ENCODE measurements around the gene WDR49. TPM values are rescaled to one million over a fixed set of nuclear protein-coding genes. Genes with fewer than 3 reads are reported as not detected.

The WDR49 gene
- total RNA-seq, 2 experiments from 2014 or later = 0.42 to 1.1 TPM

DNA sequence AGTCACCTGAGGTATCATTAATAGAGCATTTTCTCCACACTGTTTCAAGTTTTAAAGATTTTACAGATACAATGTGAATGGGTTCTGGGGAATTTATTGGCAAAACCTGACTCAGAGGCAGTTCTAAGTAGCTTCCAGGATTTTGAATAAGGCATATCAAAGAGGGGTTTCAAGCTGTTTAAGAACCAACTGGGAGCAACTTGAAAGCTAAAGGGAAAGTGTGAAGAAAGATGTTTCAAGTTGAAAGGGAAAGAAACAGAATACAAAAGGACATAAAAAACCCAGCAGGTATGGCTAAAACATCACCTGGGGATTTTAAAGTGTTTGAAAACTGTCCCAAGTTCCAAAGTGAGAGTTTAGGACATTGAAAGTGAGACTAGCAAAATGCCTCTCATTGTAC is 162.1 kb downstream of the WDR49 start:
- H3K36me3 Mint-ChIP-seq (ENCODE audit: low read depth) = no peaks in the 10 kb centered on the region
- Histone ChIP-seq H3K27ac (ENCODE audit: low read depth in 1 of 2, low read length in 2 of 2) (no peak overlapping the region), H3K4me3 (ENCODE audit: low read length) (no peak overlapping the region), H3K36me3 (ENCODE audit: insufficient read depth, low read length) (no peaks in the 10 kb centered on the region), H3K9me3 (ENCODE audit: control insufficient read depth in 1 of 2, insufficient read depth in 1 of 2, low read length in 2 of 2) (no peaks in the 10 kb centered on the region), H3K4me1 (ENCODE audit: insufficient read depth, low read length) (no peaks in the 10 kb centered on the region), H3K27me3 (ENCODE audit: control insufficient read depth in 1 of 2, insufficient read depth in 2 of 2, low read length in 2 of 2) (no peaks in the 10 kb centered on the region)
- intact Hi-C loops (cut with DNase I, micrococcal nuclease) = no loop called here
- DNase-seq = no peak
- no peak for ATAC-seq (ENCODE audit: poor library complexity)
- POLR2A ChIA-PET = no interaction called here
- no peaks in the 10 kb centered on the region for H3K4me1 Mint-ChIP-seq (ENCODE audit: low read depth)
- H3K27me3 Mint-ChIP-seq = peaks cover 5% of the 10 kb centered on the region
- H3K9me3 Mint-ChIP-seq = peaks cover 3% of the 10 kb centered on the region
- no peak overlapping the region for H3K27ac Mint-ChIP-seq
- H3K4me3 Mint-ChIP-seq = no peak overlapping the region
- CTCF ChIA-PET = no interaction called here
- TF ChIP-seq, protein P1, sequence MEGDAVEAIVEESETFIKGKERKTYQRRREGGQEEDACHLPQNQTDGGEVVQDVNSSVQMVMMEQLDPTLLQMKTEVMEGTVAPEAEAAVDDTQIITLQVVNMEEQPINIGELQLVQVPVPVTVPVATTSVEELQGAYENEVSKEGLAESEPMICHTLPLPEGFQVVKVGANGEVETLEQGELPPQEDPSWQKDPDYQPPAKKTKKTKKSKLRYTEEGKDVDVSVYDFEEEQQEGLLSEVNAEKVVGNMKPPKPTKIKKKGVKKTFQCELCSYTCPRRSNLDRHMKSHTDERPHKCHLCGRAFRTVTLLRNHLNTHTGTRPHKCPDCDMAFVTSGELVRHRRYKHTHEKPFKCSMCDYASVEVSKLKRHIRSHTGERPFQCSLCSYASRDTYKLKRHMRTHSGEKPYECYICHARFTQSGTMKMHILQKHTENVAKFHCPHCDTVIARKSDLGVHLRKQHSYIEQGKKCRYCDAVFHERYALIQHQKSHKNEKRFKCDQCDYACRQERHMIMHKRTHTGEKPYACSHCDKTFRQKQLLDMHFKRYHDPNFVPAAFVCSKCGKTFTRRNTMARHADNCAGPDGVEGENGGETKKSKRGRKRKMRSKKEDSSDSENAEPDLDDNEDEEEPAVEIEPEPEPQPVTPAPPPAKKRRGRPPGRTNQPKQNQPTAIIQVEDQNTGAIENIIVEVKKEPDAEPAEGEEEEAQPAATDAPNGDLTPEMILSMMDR (IDR thresholded peaks at IDR 0.05) = no peak

DNA sequence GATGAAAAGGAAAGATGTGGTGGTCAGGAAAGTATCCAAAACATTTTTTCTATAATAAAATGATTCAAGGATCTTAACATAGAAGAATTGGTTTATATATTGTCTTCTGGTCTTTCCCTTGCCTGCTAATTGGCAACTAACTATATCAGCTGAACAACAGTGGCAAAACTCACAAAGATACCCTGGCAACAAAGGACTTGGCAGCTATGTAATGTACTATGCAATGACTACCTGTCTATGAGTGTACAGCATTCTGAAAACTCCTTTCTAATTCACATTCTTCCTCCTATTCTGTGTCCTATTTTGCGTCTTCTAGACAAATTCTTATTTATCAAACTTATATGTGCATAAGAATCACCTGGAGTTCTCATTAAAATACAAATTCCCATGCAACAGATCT is 164.2 kb downstream of the WDR49 start:
- Mint-ChIP-seq H3K4me1 (ENCODE audit: low read depth) (no peaks in the 10 kb centered on the region), H3K27me3 (peaks cover 5% of the 10 kb centered on the region), H3K27ac (no peak overlapping the region), H3K4me3 (no peak overlapping the region), H3K9me3 (peaks cover 5% of the 10 kb centered on the region), H3K36me3 (ENCODE audit: low read depth) (no peaks in the 10 kb centered on the region)
- H3K9me3 ChIP-seq (ENCODE audit: control insufficient read depth in 1 of 2, insufficient read depth in 1 of 2, low read length in 2 of 2) = no peaks in the 10 kb centered on the region
- POLR2A ChIA-PET = no interaction called here
- no peak for DNase-seq
- no peaks in the 10 kb centered on the region for H3K4me1 ChIP-seq (ENCODE audit: insufficient read depth, low read length)
- H3K36me3 ChIP-seq (ENCODE audit: insufficient read depth, low read length) = no peaks in the 10 kb centered on the region
- no peak overlapping the region for H3K27ac ChIP-seq (ENCODE audit: low read depth in 1 of 2, low read length in 2 of 2)
- CTCF ChIA-PET = no interaction called here
- H3K27me3 ChIP-seq (ENCODE audit: control insufficient read depth in 1 of 2, insufficient read depth in 2 of 2, low read length in 2 of 2) = no peaks in the 10 kb centered on the region
- intact Hi-C loops (cut with DNase I, micrococcal nuclease) = no loop called here
- H3K4me3 ChIP-seq (ENCODE audit: low read length) = no peak overlapping the region
- no peak for ATAC-seq (ENCODE audit: poor library complexity)
- TF ChIP-seq, protein P1 (IDR thresholded peaks at IDR 0.05) = no peak

DNA sequence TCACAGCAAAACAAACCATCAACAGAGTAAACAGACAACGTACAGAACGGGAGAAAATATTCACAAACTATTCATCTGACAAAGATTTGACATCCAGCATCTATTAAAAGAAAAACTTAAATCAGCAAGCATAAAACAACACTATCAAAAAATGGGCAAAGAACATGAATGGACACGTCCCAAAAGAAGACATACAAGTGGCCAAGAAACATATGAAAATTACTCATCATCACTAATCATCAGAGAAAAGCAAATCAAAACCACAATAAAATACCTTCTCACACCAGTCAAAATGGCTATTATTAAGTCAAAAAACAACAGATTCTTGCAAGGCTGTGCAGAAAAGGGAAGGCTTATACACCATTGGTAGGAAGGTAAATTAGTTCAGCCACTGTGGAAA is 166.2 kb downstream of the WDR49 start:
- Mint-ChIP-seq H3K4me3 (no peak overlapping the region), H3K9me3 (peaks cover 11% of the 10 kb centered on the region), H3K36me3 (ENCODE audit: low read depth) (no peaks in the 10 kb centered on the region), H3K27me3 (peaks cover 5% of the 10 kb centered on the region), H3K27ac (no peak overlapping the region), H3K4me1 (ENCODE audit: low read depth) (no peaks in the 10 kb centered on the region)
- Histone ChIP-seq H3K4me1 (ENCODE audit: insufficient read depth, low read length) (no peaks in the 10 kb centered on the region), H3K27me3 (ENCODE audit: control insufficient read depth in 1 of 2, insufficient read depth in 2 of 2, low read length in 2 of 2) (no peaks in the 10 kb centered on the region), H3K9me3 (ENCODE audit: control insufficient read depth in 1 of 2, insufficient read depth in 1 of 2, low read length in 2 of 2) (no peaks in the 10 kb centered on the region), H3K27ac (ENCODE audit: low read depth in 1 of 2, low read length in 2 of 2) (no peak overlapping the region), H3K4me3 (ENCODE audit: low read length) (no peak overlapping the region), H3K36me3 (ENCODE audit: insufficient read depth, low read length) (no peaks in the 10 kb centered on the region)
- DNase-seq = no peak
- no peak for ATAC-seq (ENCODE audit: poor library complexity)
- intact Hi-C loops (cut with DNase I, micrococcal nuclease) = no loop called here
- ChIA-PET CTCF (no interaction called here), POLR2A (no interaction called here)
- TF ChIP-seq, protein P1 (IDR thresholded peaks at IDR 0.05) = no peak
